Mucosa of rectum (tissue), 2 donors: ENCODE data around the gene AKAP1.
"Not testable (repeated sequence)": the region's sequence is repeated elsewhere in the genome, so short reads cannot be mapped to it uniquely, and the experiment has no call there.

ENCODE experiments used
- H3K27ac ChIP-seq, 2 donors: one replicate each; pipeline ENCODE4 v1.7.0; 2013; ENCODE audit warnings: inconsistent platforms in 2 of 2, low read depth in 2 of 2, low read length in 2 of 2
- H3K27me3 ChIP-seq, 2 donors: one replicate each; pipeline ENCODE4 v1.7.0; 2013; ENCODE audit warnings: low read length in 2 of 2; ENCODE audit not compliant: control insufficient read depth in 2 of 2, insufficient read depth in 2 of 2
- H3K36me3 ChIP-seq, 2 donors: one replicate each; pipeline ENCODE4 v1.7.0; 2013; ENCODE audit warnings: low read length in 2 of 2; ENCODE audit not compliant: control insufficient read depth in 2 of 2, insufficient read depth in 2 of 2
- H3K4me1 ChIP-seq, 2 donors: one replicate each; pipeline ENCODE4 v1.7.0; 2013; ENCODE audit warnings: low read length in 2 of 2, mild to moderate bottlenecking in 1 of 2; ENCODE audit not compliant: control insufficient read depth in 2 of 2, insufficient read depth in 2 of 2
- H3K4me3 ChIP-seq, 2 donors: one replicate each; pipeline ENCODE4 v1.7.0; 2013; ENCODE audit warnings: low read length in 2 of 2
- H3K9ac ChIP-seq, 2 donors: one replicate each; pipeline ENCODE4 v1.7.0; 2013; ENCODE audit warnings: low read length in 2 of 2, low read depth in 1 of 2, mild to moderate bottlenecking in 1 of 2
- H3K9me3 ChIP-seq, 2 donors: one replicate each; pipeline ENCODE4 v1.7.0; 2013; ENCODE audit warnings: low read length in 2 of 2; ENCODE audit not compliant: control insufficient read depth in 2 of 2
- donor health status: healthy.
- donor health status: Normal muscosa, but diverticular disease.

The AKAP1 gene

GRCh38 chr17:57089391-57089790 is 4.3 kb downstream of the AKAP1 start:
- H3K4me3 ChIP-seq = no peak overlapping the region
- H3K27me3 ChIP-seq = no peaks in the 10 kb centered on the region
- H3K36me3 ChIP-seq = no peaks in the 10 kb centered on the region
- no peak overlapping the region for H3K27ac ChIP-seq
- H3K4me1 ChIP-seq = peaks cover 42 to 49% of the 10 kb centered on the region in 2 donors
- no peak overlapping the region for H3K9ac ChIP-seq
- H3K9me3 ChIP-seq = no peaks in the 10 kb centered on the region

GRCh38 chr17:57090560-57091185 is 5.6 kb downstream of the AKAP1 start:
- no peak overlapping the region for H3K4me3 ChIP-seq
- H3K9ac ChIP-seq = peak overlapping the region in 1 of 2 donors; percentile 18
- H3K4me1 ChIP-seq = peaks cover 42 to 49% of the 10 kb centered on the region in 2 donors
- no peaks in the 10 kb centered on the region for H3K9me3 ChIP-seq
- H3K36me3 ChIP-seq = no peaks in the 10 kb centered on the region
- no peaks in the 10 kb centered on the region for H3K27me3 ChIP-seq
- peak overlapping the region; percentile 34 to 46 for H3K27ac ChIP-seq

- peak overlapping the region; percentile 34 to 46 for H3K27ac ChIP-seq
- H3K27me3 ChIP-seq = no peaks in the 10 kb centered on the region
- no peaks in the 10 kb centered on the region for H3K9me3 ChIP-seq
- peak overlapping the region in 1 of 2 donors; percentile 18 for H3K9ac ChIP-seq
- no peak overlapping the region for H3K4me3 ChIP-seq
- H3K36me3 ChIP-seq = no peaks in the 10 kb centered on the region
- H3K4me1 ChIP-seq = peaks cover 42 to 49% of the 10 kb centered on the region in 2 donors
Measured at GRCh38 chr17:57091186-57091618, 6.2 kb downstream of the AKAP1 start.

GRCh38 chr17:57092171-57092570 is 7.1 kb downstream of the AKAP1 start:
- H3K36me3 ChIP-seq = peaks cover 0 to 3% of the 10 kb centered on the region in 2 donors
- peaks cover 43 to 45% of the 10 kb centered on the region in 2 donors for H3K4me1 ChIP-seq
- no peaks in the 10 kb centered on the region for H3K9me3 ChIP-seq
- H3K27ac ChIP-seq = peak overlapping the region; percentile 63 to 73
- no peak overlapping the region for H3K4me3 ChIP-seq
- H3K27me3 ChIP-seq = no peaks in the 10 kb centered on the region
- H3K9ac ChIP-seq = no peak overlapping the region

GRCh38 chr17:57092779-57093178 is 7.7 kb downstream of the AKAP1 start:
- Histone ChIP-seq H3K9ac (no peak overlapping the region), H3K27me3 (no peaks in the 10 kb centered on the region), H3K36me3 (peaks cover 0 to 3% of the 10 kb centered on the region in 2 donors), H3K4me1 (peaks cover 39 to 44% of the 10 kb centered on the region in 2 donors), H3K4me3 (no peak overlapping the region), H3K27ac (peak overlapping the region; percentile 12 to 58), H3K9me3 (no peaks in the 10 kb centered on the region)

GRCh38 chr17:57096472-57097202 is 11.6 kb downstream of the AKAP1 start:
- no peak overlapping the region for H3K9ac ChIP-seq
- no peaks in the 10 kb centered on the region for H3K27me3 ChIP-seq
- H3K36me3 ChIP-seq = peaks cover 0 to 3% of the 10 kb centered on the region in 2 donors
- H3K4me1 ChIP-seq = peaks cover 23 to 27% of the 10 kb centered on the region in 2 donors
- no peak overlapping the region for H3K4me3 ChIP-seq
- no peaks in the 10 kb centered on the region for H3K9me3 ChIP-seq
- H3K27ac ChIP-seq = peak overlapping the region; percentile 4 to 35

GRCh38 chr17:57097832-57098421 is 12.9 kb downstream of the AKAP1 start:
- Histone ChIP-seq H3K27me3 (no peaks in the 10 kb centered on the region), H3K27ac (peak overlapping the region in 1 of 2 donors; percentile 32), H3K4me3 (no peak overlapping the region), H3K36me3 (peaks cover 0 to 3% of the 10 kb centered on the region in 2 donors), H3K9ac (no peak overlapping the region), H3K9me3 (no peaks in the 10 kb centered on the region), H3K4me1 (peaks cover 19 to 28% of the 10 kb centered on the region in 2 donors)

- Histone ChIP-seq H3K9me3 (no peaks in the 10 kb centered on the region), H3K4me3 (no peak overlapping the region), H3K27ac (no peak overlapping the region), H3K9ac (no peak overlapping the region), H3K27me3 (no peaks in the 10 kb centered on the region), H3K4me1 (peaks cover 19 to 28% of the 10 kb centered on the region in 2 donors), H3K36me3 (peaks cover 0 to 3% of the 10 kb centered on the region in 2 donors)
Measured at GRCh38 chr17:57099165-57099564, 14.1 kb downstream of the AKAP1 start.

- H3K27ac ChIP-seq = no peak overlapping the region
- no peak overlapping the region for H3K9ac ChIP-seq
- no peaks in the 10 kb centered on the region for H3K9me3 ChIP-seq
- no peaks in the 10 kb centered on the region for H3K27me3 ChIP-seq
- H3K36me3 ChIP-seq = peaks cover 5 to 8% of the 10 kb centered on the region in 2 donors
- peaks cover 23 to 45% of the 10 kb centered on the region in 2 donors for H3K4me1 ChIP-seq
- H3K4me3 ChIP-seq = no peak overlapping the region
Measured at GRCh38 chr17:57102122-57102521, 17.1 kb downstream of the AKAP1 start.

GRCh38 chr17:57102660-57103059 is 17.6 kb downstream of the AKAP1 start:
- H3K4me3 ChIP-seq, H3K9ac ChIP-seq, H3K36me3 ChIP-seq, H3K9me3 ChIP-seq, H3K27ac ChIP-seq, H3K27me3 ChIP-seq: not testable (repeated sequence)
- peaks cover 22 to 47% of the 10 kb centered on the region in 2 donors for H3K4me1 ChIP-seq
